ENCODE results near the gene WWOX. TPM values are rescaled to one million over a fixed set of nuclear protein-coding genes. Genes with fewer than 3 reads are reported as not detected.

WWOX gene
- total and polyA plus RNA-seq, 2 donors (not counting 3 experiments of a cell fraction or from before 2014, with no cell fraction given), result 6.2 to 12.5 TPM

DNA sequence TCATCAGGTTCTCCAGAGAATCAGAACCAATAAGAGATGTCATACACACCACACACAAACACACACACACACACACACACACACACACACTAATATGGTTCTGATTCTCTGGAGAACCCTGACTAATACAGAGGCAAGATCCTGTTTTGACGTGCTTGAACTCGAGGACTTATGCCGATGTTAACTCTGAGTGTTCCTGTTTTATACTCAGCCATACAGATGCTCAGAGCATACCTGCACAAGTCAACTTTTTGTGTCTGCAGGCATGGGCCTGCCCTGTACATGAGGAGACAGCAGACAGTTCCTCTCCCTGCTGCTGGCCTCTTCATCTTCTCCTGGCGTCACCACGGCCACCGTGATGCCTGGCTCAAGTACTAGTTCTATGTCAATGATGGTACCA is 635.9 kb downstream of the WWOX start:
- intact Hi-C loops (cut with micrococcal nuclease) (no loop called here), dilution Hi-C loops (cut with MboI; ENCODE audit: extremely low pct_ligation_motif_present, low sequenced_read_pairs) (no loop called here)
- no TSS peak for BruUV-seq (replicated peaks)
- H3K4me1 ChIP-seq (ENCODE audit: control insufficient read depth, extremely low read depth, insufficient read depth, low read length), result no peaks in the 10 kb centered on the region
- H3K9ac ChIP-seq (replicated peaks; ENCODE audit: extremely low read depth, insufficient read depth, low read length), result no peak overlapping the region
- H3K27me3 ChIP-seq (ENCODE audit: control insufficient read depth in 2 of 2, insufficient read depth in 2 of 2, low read length in 2 of 2), result no peaks in the 10 kb centered on the region
- DNase-seq (ENCODE audit: low read depth, low spot score), result no peak
- H3K27ac ChIP-seq (ENCODE audit: insufficient read depth, low read depth, low read length), result no peak overlapping the region
- no peaks in the 10 kb centered on the region for H3K9me3 ChIP-seq (replicated peaks; ENCODE audit: control insufficient read depth, insufficient read depth, low read length)
- H3K79me2 ChIP-seq (ENCODE audit: control insufficient read depth, insufficient read depth, low read length), result no peaks in the 10 kb centered on the region
- H3K36me3 ChIP-seq (ENCODE audit: control insufficient read depth in 2 of 2, extremely low read depth in 1 of 2, insufficient read depth in 2 of 2, low read length in 2 of 2), result no peaks in the 10 kb centered on the region
- no peak for FAIRE-seq
- ChIA-PET POLR2A (no interaction called here), CTCF (no interaction called here)
- H3K4me2 ChIP-seq (ENCODE audit: insufficient read depth, low read length), result no peak overlapping the region
- H3K4me3 ChIP-seq (replicated peaks in 1 of 3; ENCODE audit: insufficient read depth in 1 of 3, low read depth in 1 of 3, low read length in 3 of 3), result no peak overlapping the region
- H4K20me1 ChIP-seq (replicated peaks; ENCODE audit: control insufficient read depth, extremely low read depth, insufficient read depth, low read length), result no peaks in the 10 kb centered on the region
- H2AFZ ChIP-seq (ENCODE audit: low read depth, low read length), result no peak overlapping the region
- H3K9me1 ChIP-seq (replicated peaks; ENCODE audit: control insufficient read depth, extremely low read depth, insufficient read depth, low read length), result no peaks in the 10 kb centered on the region
- TF ChIP-seq GATA2 (IDR thresholded peaks at IDR 0.05; ENCODE audit: insufficient read depth, insufficient read length, low read depth, low read length) (no peak), MYC (IDR thresholded peaks at IDR 0.05; ENCODE audit: low read depth, low read length) (no peak), JUN (IDR thresholded peaks at IDR 0.05; ENCODE audit: borderline replicate concordance, insufficient read depth, insufficient read length, low read depth) (no peak), POLR2AphosphoS5 (IDR thresholded peaks at IDR 0.05; ENCODE audit: insufficient read depth, low read depth, low read length) (no peak), FOS (IDR thresholded peaks at IDR 0.05; ENCODE audit: borderline replicate concordance, insufficient read depth, low read length) (no peak), EZH2 (IDR thresholded peaks at IDR 0.05; ENCODE audit: borderline replicate concordance, low read depth, low read length, severe bottlenecking) (no peak), POLR2A (IDR thresholded peaks at IDR 0.05; ENCODE audit: low read depth, low read length) (no peak)
- TF ChIP-seq, protein P1, sequence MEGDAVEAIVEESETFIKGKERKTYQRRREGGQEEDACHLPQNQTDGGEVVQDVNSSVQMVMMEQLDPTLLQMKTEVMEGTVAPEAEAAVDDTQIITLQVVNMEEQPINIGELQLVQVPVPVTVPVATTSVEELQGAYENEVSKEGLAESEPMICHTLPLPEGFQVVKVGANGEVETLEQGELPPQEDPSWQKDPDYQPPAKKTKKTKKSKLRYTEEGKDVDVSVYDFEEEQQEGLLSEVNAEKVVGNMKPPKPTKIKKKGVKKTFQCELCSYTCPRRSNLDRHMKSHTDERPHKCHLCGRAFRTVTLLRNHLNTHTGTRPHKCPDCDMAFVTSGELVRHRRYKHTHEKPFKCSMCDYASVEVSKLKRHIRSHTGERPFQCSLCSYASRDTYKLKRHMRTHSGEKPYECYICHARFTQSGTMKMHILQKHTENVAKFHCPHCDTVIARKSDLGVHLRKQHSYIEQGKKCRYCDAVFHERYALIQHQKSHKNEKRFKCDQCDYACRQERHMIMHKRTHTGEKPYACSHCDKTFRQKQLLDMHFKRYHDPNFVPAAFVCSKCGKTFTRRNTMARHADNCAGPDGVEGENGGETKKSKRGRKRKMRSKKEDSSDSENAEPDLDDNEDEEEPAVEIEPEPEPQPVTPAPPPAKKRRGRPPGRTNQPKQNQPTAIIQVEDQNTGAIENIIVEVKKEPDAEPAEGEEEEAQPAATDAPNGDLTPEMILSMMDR (IDR thresholded peaks at IDR 0.05; ENCODE audit: extremely low read depth in 1 of 2, insufficient read depth in 1 of 2, low read depth in 1 of 2, low read length in 2 of 2), result no peak
- TF ChIP-seq, protein P2, sequence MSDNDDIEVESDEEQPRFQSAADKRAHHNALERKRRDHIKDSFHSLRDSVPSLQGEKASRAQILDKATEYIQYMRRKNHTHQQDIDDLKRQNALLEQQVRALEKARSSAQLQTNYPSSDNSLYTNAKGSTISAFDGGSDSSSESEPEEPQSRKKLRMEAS (IDR thresholded peaks at IDR 0.05; ENCODE audit: insufficient read depth, insufficient read length), result no peak
